Gastrocnemius medialis (tissue), 4 donors: ENCODE results near the gene NTM. TPM values are rescaled to one million over a fixed set of nuclear protein-coding genes. Genes with fewer than 3 reads are reported as not detected.

Experiments
- ATAC-seq, 2 donors: fragments of 150-250 bp; one replicate each; pipeline ENCODE4 v1.9.1; 2016
- DNase-seq, 2 donors: peaks; one replicate each; pipeline ENCODE4 v3.0.0-alpha.2; 2019
- H3K27ac ChIP-seq, 4 donors: fragments of 200-600 bp; sonication (generic); 1 replicate in 1 of 4; 2 replicates in 3 of 4; pipeline ENCODE4 v1.5.1; 2016 to 2018; ENCODE audit warnings: mild to moderate bottlenecking in 2 of 4, moderate library complexity in 1 of 4
- H3K27me3 ChIP-seq, 3 donors: fragments of 200-600 bp; sonication (generic) in 2 of 3; 1 replicate in 1 of 3; 2 replicates in 2 of 3; pipeline versions ENCODE4 v1.5.1 to v1.6.0; 2016 to 2019; ENCODE audit warnings: mild to moderate bottlenecking in 1 of 3, moderate library complexity in 1 of 3
- H3K36me3 ChIP-seq, 2 donors: fragments of 200-600 bp; sonication (generic) in 1 of 2; one replicate each; pipeline ENCODE4 v1.5.1; 2017 to 2018
- H3K4me1 ChIP-seq, 2 donors: fragments of 200-600 bp; sonication (generic) in 1 of 2; one replicate each; pipeline ENCODE4 v1.5.1; 2016 to 2017; ENCODE audit warnings: mild to moderate bottlenecking in 2 of 2
- H3K4me3 ChIP-seq, 4 donors: fragments of 200-600 bp; sonication (generic) in 3 of 4; 1 replicate in 1 of 4; 2 replicates in 3 of 4; pipeline ENCODE4 v1.5.1; 2016 to 2019; ENCODE audit warnings: mild to moderate bottlenecking in 2 of 4
- H3K9me3 ChIP-seq, 3 donors: fragments of 200-600 bp; sonication (generic) in 2 of 3; 1 replicate in 1 of 3; 2 replicates in 2 of 3; pipeline ENCODE4 v1.5.1; 2016 to 2019
- CTCF ChIP-seq, 5 experiments: fragments of 450-650 bp in 3 of 5; fragments of 200-600 bp in 2 of 5; sonication (generic) in 2 of 5; IDR thresholded peaks in 4 of 5; conservative IDR thresholded peaks in 1 of 5; 1 replicate in 4 of 5; 2 replicates in 1 of 5; pipeline ENCODE4 v1.5.1; 2016 to 2019; ENCODE audit warnings: antibody characterized with exemption in 5 of 5, mild to moderate bottlenecking in 3 of 5, moderate library complexity in 3 of 5
- POLR2A ChIP-seq, 2 donors: fragments of 450-650 bp; IDR thresholded peaks; one replicate each; pipeline ENCODE4 v1.6.1; 2017; ENCODE audit warnings: antibody characterized with exemption in 2 of 2, mild to moderate bottlenecking in 2 of 2, moderate library complexity in 2 of 2
- in situ Hi-C, 4 donors: fragments of 200-750 bp; cut with MboI; loops; one replicate each; pipeline versions ENCODE4 v1.15.0 to v1.8.0; 2017; ENCODE audit warnings: low sequenced_read_pairs in 4 of 4
- intact Hi-C: fragments of 100-400 bp; cut with DNase I; formaldehyde crosslinking; loops from one replicate; pipeline ENCODE4 v1.15.1; 2023; ENCODE audit warnings: low total_unique reads
- total RNA-seq, 4 donors: library from RNA; depleted of rRNA; stranded (reverse); fragments of >200 nt; gene quantifications; one replicate each; pipeline versions ENCODE4 v1.1.0 to v1.2.3, GENCODE V29; 2016

The NTM gene
- total RNA-seq, 4 donors from 2014 or later: 0.69 TPM; not detected in 3

GRCh38 chr11:132205006-132205405 lies 834.6 kb downstream of the NTM start:
- intact Hi-C loops (no loop called here), in situ Hi-C loops (no loop called here)

GRCh38 chr11:132205496-132205895 lies 835.1 kb downstream of the NTM start:
- H3K9me3 ChIP-seq: no peaks in the 10 kb centered on the region
- intact Hi-C loops (no loop called here), in situ Hi-C loops (no loop called here)
- H3K4me1 ChIP-seq: no peaks in the 10 kb centered on the region
- no peaks in the 10 kb centered on the region for H3K36me3 ChIP-seq
- TF ChIP-seq POLR2A (IDR thresholded peaks at IDR 0.05) (no peak), CTCF (IDR thresholded peaks at IDR 0.05 in 4 of 5, conservative IDR thresholded peaks at IDR 0.05 in 1 of 5) (no peak)
- no peak overlapping the region for H3K4me3 ChIP-seq
- no peak overlapping the region for H3K27ac ChIP-seq
- H3K27me3 ChIP-seq: no peaks in the 10 kb centered on the region
- ATAC-seq (no peak), DNase-seq (no peak)

More at GRCh38 chr11:132205006-132205405, 834.6 kb downstream of the NTM start:
- Histone ChIP-seq H3K4me1 (no peaks in the 10 kb centered on the region), H3K9me3 (no peaks in the 10 kb centered on the region), H3K27me3 (no peaks in the 10 kb centered on the region), H3K27ac (no peak overlapping the region), H3K4me3 (no peak overlapping the region), H3K36me3 (no peaks in the 10 kb centered on the region)
- no peak for DNase-seq
- no peak for TF ChIP-seq POLR2A (IDR thresholded peaks at IDR 0.05)
- TF ChIP-seq CTCF (IDR thresholded peaks at IDR 0.05 in 4 of 5, conservative IDR thresholded peaks at IDR 0.05 in 1 of 5): no peak
- ATAC-seq: no peak

- H3K4me3 ChIP-seq: no peak overlapping the region
- TF ChIP-seq CTCF (IDR thresholded peaks at IDR 0.05 in 4 of 5, conservative IDR thresholded peaks at IDR 0.05 in 1 of 5) (no peak), POLR2A (IDR thresholded peaks at IDR 0.05) (no peak)
- no peaks in the 10 kb centered on the region for H3K36me3 ChIP-seq
- DNase-seq: no peak
- no peaks in the 10 kb centered on the region for H3K27me3 ChIP-seq
- H3K4me1 ChIP-seq: no peaks in the 10 kb centered on the region
- in situ Hi-C loops: no loop called here
- H3K27ac ChIP-seq: no peak overlapping the region
- intact Hi-C loops: no loop called here
- ATAC-seq: no peak
- H3K9me3 ChIP-seq: no peaks in the 10 kb centered on the region
Measured at GRCh38 chr11:132206993-132207392, 836.6 kb downstream of the NTM start.

- no peak overlapping the region for H3K27ac ChIP-seq
- no peaks in the 10 kb centered on the region for H3K27me3 ChIP-seq
- TF ChIP-seq CTCF (IDR thresholded peaks at IDR 0.05 in 4 of 5, conservative IDR thresholded peaks at IDR 0.05 in 1 of 5) (no peak), POLR2A (IDR thresholded peaks at IDR 0.05) (no peak)
- ATAC-seq (no peak), DNase-seq (no peak)
- H3K9me3 ChIP-seq: no peaks in the 10 kb centered on the region
- H3K4me3 ChIP-seq: no peak overlapping the region
- in situ Hi-C loops: no loop called here
- intact Hi-C loops: no loop called here
- no peaks in the 10 kb centered on the region for H3K36me3 ChIP-seq
- H3K4me1 ChIP-seq: no peaks in the 10 kb centered on the region
Measured at GRCh38 chr11:132208477-132209055, 838.2 kb downstream of the NTM start.

GRCh38 chr11:132211479-132211878 lies 841.1 kb downstream of the NTM start:
- in situ Hi-C loops: no loop called here
- Histone ChIP-seq H3K27me3 (no peaks in the 10 kb centered on the region), H3K27ac (no peak overlapping the region), H3K4me3 (no peak overlapping the region), H3K36me3 (no peaks in the 10 kb centered on the region), H3K9me3 (no peaks in the 10 kb centered on the region), H3K4me1 (no peaks in the 10 kb centered on the region)
- ATAC-seq (no peak), DNase-seq (no peak)
- TF ChIP-seq POLR2A (IDR thresholded peaks at IDR 0.05): no peak
- no peak for TF ChIP-seq CTCF (IDR thresholded peaks at IDR 0.05 in 4 of 5, conservative IDR thresholded peaks at IDR 0.05 in 1 of 5)
- intact Hi-C loops: no loop called here
